ENCODE results near the gene SLC6A13.
"Not testable (repeated sequence)": the region's sequence is repeated elsewhere in the genome, so short reads cannot be mapped to it uniquely, and the experiment has no call there.

Gene SLC6A13

GRCh38 chr12:265096-265495, 2.5 kb upstream of the SLC6A13 start:
- DNase-seq (ENCODE audit: low read depth, low spot score) = no peak

GRCh38 chr12:264269-264668, 1.6 kb upstream of the SLC6A13 start:
- DNase-seq (ENCODE audit: low read depth, low spot score) = no peak

- DNase-seq (ENCODE audit: low read depth, low spot score) = no peak
Observed at GRCh38 chr12:263574-263973, 938 bp upstream of the SLC6A13 start.

GRCh38 chr12:262113-262512, 523 bp downstream of the SLC6A13 start:
- no peak for DNase-seq (ENCODE audit: low read depth, low spot score)

- no peak for DNase-seq (ENCODE audit: low read depth, low spot score)
Observed at GRCh38 chr12:257521-258321, 4.9 kb downstream of the SLC6A13 start.

- DNase-seq (ENCODE audit: low read depth, low spot score) = no peak
Observed at GRCh38 chr12:256958-257357, 5.7 kb downstream of the SLC6A13 start.

- DNase-seq (ENCODE audit: low read depth, low spot score) = no peak
Observed at GRCh38 chr12:256225-256624, 6.4 kb downstream of the SLC6A13 start.

GRCh38 chr12:254912-255311, 7.7 kb downstream of the SLC6A13 start:
- DNase-seq (ENCODE audit: low read depth, low spot score) = no peak

- no peak for DNase-seq (ENCODE audit: low read depth, low spot score)
Observed at GRCh38 chr12:254039-254438, 8.6 kb downstream of the SLC6A13 start.

- no peak for DNase-seq (ENCODE audit: low read depth, low spot score)
Observed at GRCh38 chr12:253116-253831, 9.4 kb downstream of the SLC6A13 start.

- no peak for DNase-seq (ENCODE audit: low read depth, low spot score)
Observed at GRCh38 chr12:252636-253035, 10.0 kb downstream of the SLC6A13 start.

- no peak for DNase-seq (ENCODE audit: low read depth, low spot score)
Observed at GRCh38 chr12:247271-247670, 15.4 kb downstream of the SLC6A13 start.

GRCh38 chr12:243381-243780, 19.3 kb downstream of the SLC6A13 start:
- DNase-seq (ENCODE audit: low read depth, low spot score) = no peak

GRCh38 chr12:242496-242895, 20.1 kb downstream of the SLC6A13 start:
- no peak for DNase-seq (ENCODE audit: low read depth, low spot score)

- no peak for DNase-seq (ENCODE audit: low read depth, low spot score)
Observed at GRCh38 chr12:241266-241665, 21.4 kb downstream of the SLC6A13 start.

- no peak for DNase-seq (ENCODE audit: low read depth, low spot score)
Observed at GRCh38 chr12:240566-240965, 22.1 kb downstream of the SLC6A13 start.

GRCh38 chr12:238736-239398, 23.8 kb downstream of the SLC6A13 start:
- no peak for DNase-seq (ENCODE audit: low read depth, low spot score)

- no peak for DNase-seq (ENCODE audit: low read depth, low spot score)
Observed at GRCh38 chr12:238116-238515, 24.5 kb downstream of the SLC6A13 start.

- no peak for DNase-seq (ENCODE audit: low read depth, low spot score)
Observed at GRCh38 chr12:237026-237815, 25.4 kb downstream of the SLC6A13 start.

- no peak for DNase-seq (ENCODE audit: low read depth, low spot score)
Observed at GRCh38 chr12:236445-236844, 26.2 kb downstream of the SLC6A13 start.

- DNase-seq (ENCODE audit: low read depth, low spot score) = not testable (repeated sequence)
Observed at GRCh38 chr12:235967-236366, 26.7 kb downstream of the SLC6A13 start.

- no peak for DNase-seq (ENCODE audit: low read depth, low spot score)
Observed at GRCh38 chr12:234891-235415, 27.7 kb downstream of the SLC6A13 start.

All from activated CD4-positive, CD25-positive, alpha-beta regulatory T cell treated with anti-CD3 and anti-CD28 coated beads, Interleukin-2, amount 50 U/mL, for 16 hours (primary cell).